Esophagus muscularis mucosa (tissue), 3 donors: ENCODE data around the gene C16orf74.

ENCODE experiments used
- CTCF ChIP-seq, 3 experiments: fragments of 200-600 bp in 2 of 3; fragments of 450-650 bp in 1 of 3; sonication (generic) in 2 of 3; IDR thresholded peaks; one replicate each; pipeline ENCODE4 v1.5.1; 2017 to 2019; ENCODE audit warnings: antibody characterized with exemption in 3 of 3, mild to moderate bottlenecking in 2 of 3, moderate library complexity in 1 of 3
- POLR2AphosphoS5 ChIP-seq, 2 donors: sonication (generic); formaldehyde crosslinking; IDR thresholded peaks; one replicate each; pipeline ENCODE4 v1.6.1; 2017; ENCODE audit warnings: antibody characterized with exemption in 2 of 2

GRCh38 chr16:85668676-85669424 lies 82.0 kb downstream of the C16orf74 start:
- TF ChIP-seq POLR2AphosphoS5 (IDR thresholded peaks at IDR 0.05), result no peak
- no peak for TF ChIP-seq CTCF (IDR thresholded peaks at IDR 0.05)
